AG09319 (cell line): ENCODE measurements around the gene CBFA2T2.
"Not testable (repeated sequence)": the region's sequence is repeated elsewhere in the genome, so short reads cannot be mapped to it uniquely, and the experiment has no call there.

Experiments
- DNase-seq: peaks from one replicate; pipeline ENCODE4 v3.0.0-alpha.2; 2010; ENCODE audit warnings: low read depth; ENCODE audit errors: extremely low read depth
- TF ChIP-seq, protein P1 (sequence below): IDR thresholded peaks from 2 replicates; pipeline ENCODE4 v1.5.1; 2011; ENCODE audit warnings: low read depth, mild to moderate bottlenecking, inconsistent platforms, low read length, moderate library complexity

Gene CBFA2T2

DNA sequence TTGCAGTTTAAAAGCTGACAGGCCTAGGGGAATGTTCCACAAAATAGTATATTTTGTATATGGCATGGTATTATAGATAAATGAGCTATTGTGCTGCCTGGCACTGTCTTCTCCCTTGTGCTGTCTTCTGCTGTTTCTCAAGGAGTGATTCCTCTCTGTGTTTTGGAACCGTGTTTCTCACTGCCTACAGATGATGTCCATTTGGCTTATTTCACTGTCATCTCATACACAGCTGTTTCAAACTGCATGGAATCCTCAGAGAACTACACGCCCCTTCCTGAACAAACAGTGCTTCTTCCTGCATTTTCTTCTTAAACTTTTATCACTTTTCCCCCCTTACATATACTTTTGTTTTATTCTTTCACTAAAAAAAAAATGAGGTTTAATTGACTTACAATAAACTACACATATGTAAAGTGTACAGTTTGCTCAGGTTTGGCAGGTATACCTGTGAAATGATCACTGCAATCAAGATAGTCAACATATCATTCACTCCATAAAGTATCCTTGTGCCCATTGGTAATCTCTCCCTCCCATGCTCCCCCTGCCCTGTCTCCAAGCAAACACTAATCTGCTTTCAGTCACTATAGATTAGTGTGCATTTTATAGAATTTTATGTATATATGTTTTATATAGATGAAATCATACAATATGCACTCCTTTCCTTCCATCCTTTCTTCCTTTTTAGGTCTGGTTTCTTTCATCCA lies 43.0 kb downstream of the CBFA2T2 start:
- no peak for DNase-seq
- TF ChIP-seq, protein P1, sequence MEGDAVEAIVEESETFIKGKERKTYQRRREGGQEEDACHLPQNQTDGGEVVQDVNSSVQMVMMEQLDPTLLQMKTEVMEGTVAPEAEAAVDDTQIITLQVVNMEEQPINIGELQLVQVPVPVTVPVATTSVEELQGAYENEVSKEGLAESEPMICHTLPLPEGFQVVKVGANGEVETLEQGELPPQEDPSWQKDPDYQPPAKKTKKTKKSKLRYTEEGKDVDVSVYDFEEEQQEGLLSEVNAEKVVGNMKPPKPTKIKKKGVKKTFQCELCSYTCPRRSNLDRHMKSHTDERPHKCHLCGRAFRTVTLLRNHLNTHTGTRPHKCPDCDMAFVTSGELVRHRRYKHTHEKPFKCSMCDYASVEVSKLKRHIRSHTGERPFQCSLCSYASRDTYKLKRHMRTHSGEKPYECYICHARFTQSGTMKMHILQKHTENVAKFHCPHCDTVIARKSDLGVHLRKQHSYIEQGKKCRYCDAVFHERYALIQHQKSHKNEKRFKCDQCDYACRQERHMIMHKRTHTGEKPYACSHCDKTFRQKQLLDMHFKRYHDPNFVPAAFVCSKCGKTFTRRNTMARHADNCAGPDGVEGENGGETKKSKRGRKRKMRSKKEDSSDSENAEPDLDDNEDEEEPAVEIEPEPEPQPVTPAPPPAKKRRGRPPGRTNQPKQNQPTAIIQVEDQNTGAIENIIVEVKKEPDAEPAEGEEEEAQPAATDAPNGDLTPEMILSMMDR: no peak

DNA sequence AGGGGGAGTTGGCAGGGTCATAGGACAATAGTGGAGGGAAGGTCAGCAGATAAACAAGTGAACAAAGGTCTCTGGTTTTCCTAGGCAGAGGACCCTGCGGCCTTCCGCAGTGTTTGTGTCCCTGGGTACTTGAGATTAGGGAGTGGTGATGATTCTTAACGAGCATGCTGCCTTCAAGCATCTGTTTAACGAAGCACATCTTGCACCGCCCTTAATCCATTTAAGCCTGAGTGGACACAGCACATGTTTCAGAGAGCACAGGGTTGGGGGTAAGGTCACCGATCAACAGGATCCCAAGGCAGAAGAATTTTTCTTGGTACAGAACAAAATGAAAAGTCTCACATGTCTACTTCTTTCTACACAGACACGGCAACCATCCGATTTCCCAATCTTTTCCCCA lies 45.8 kb downstream of the CBFA2T2 start:
- DNase-seq: not testable (repeated sequence)

DNA sequence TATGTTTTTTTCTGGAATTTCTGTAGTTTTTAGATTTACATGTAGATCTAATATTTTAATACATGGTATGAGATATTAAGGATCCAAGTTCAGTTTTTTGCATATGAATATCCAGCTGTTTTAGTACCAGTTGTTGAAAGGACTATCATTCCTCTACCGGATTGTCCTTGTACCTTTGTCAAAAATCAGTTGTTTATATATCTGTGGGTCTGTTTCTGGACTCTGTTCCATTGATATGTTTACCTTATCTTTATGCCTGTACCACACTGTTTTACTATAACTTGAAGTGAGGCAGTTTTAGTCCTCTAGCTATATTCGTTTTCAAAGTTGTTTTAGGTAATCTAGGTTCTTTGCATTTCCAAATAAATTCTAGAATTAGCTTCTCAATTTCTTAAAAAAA lies 47.7 kb downstream of the CBFA2T2 start:
- DNase-seq: no peak
- TF ChIP-seq, protein P1: no peak

DNA sequence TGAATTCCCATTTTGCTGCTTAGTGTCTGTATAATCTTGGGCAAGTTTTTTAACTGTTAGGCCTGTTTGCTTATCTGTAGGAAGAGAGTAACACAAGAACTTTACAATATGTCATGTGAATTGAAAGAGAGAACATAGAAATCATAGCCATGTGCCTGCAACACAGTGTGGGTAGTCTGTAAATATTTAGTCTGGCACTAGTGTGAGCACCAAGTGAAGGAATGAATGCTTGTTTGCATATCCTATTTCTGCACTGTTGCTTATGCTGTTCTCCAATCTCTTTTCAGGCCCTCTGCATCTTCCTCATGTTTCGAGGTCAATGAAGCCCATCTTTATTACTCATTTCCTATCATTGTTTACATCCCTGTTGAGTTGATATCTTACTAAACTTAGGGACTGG lies 49.2 kb downstream of the CBFA2T2 start:
- peak; percentile 44 for DNase-seq
- TF ChIP-seq, protein P1: no peak

DNA sequence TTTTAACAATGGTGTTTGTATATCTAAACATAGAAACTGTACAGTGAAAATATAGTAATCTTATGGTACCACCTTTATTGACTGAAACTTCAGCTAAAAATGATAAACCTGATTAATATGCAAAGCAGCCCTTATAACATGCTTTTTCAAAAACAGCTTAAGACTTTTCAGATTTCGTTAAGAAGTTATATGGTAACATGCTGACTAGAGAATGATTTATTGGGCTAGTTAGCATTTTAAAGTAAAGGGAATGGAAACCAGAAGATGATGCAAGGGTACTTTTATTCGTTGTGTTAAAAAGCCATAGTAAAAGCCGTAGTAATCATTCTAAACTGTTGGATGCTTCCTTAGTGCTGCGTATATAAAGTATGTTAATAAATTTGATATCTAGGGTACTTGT lies 50.5 kb downstream of the CBFA2T2 start:
- DNase-seq: no peak
- TF ChIP-seq, protein P1: no peak

DNA sequence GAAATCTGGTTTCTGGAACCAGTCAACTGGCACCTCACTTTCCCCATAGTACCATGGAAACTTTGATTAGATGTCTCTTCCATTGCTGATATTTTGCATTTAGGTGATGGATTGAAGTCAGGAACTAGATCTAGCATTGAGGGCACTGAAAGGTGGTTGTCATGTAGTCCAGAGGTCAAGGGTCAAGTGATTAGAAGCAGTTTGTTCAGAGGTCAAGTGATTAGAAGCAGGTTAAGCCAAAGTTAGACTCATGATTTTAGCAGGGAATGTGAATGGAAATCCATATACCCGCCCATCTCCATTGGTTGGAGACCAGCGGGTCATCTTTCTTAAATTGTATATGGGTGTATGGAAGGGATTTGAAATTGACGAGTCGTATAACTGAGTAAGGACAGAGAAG lies 51.2 kb downstream of the CBFA2T2 start:
- TF ChIP-seq, protein P1: no peak
- DNase-seq: no peak

DNA sequence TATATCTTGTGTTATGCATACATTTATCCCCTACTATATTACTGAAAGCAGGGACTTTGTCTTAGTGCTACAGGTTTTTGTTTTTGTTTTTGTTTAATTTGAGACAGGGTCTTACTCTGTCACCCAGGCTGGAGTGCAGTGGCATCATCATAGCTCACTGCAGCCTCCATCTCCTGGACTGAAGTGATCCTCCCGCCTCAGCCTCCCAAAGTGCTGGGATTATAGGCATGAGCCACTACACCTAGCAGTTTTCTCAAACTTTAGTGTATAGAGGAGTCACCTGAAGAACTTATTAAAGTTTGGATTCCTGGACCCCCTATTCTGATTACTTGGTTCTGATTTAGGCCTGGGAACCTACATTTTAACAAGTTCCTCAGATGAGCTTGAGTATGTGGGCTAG lies 51.9 kb downstream of the CBFA2T2 start:
- TF ChIP-seq, protein P1: no peak
- DNase-seq: no peak

DNA sequence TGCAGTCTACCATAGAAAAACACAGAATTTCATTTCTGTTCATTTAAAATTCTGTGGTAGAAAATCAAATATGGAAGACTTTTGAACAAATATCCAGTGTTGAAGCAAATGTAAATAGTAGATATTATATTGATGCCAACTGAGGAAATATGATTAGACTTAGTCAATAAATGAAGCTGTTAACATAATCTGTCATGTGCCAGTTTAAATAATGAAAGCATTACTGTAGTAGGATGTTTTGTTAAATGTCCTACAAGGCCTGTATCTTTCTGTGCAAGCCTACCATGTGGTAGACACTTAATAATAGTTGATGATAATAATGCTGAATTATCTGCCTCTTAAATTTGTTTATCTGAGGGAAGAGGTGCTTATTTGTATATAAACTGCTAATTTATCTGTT lies 55.9 kb downstream of the CBFA2T2 start:
- no peak for DNase-seq
- TF ChIP-seq, protein P1: no peak
